Forelimb muscle (tissue), 1 donor: ENCODE data around the gene SMR3B. TPM values are rescaled to one million over a fixed set of nuclear protein-coding genes. Genes with fewer than 3 reads are reported as not detected.

Source experiments
- DNase-seq: peaks from one replicate; pipeline ENCODE4 v3.0.0-alpha.2; 2013; ENCODE audit warnings: low read depth
- polyA plus RNA-seq: library from polyadenylated mRNA; unstranded; fragments of 120-200 nt; gene quantifications from one replicate; pipeline ENCODE4 v1.2.1, GENCODE V29; 2013; ENCODE audit not compliant: insufficient read length

Gene SMR3B
- polyA plus RNA-seq: not detected

DNA sequence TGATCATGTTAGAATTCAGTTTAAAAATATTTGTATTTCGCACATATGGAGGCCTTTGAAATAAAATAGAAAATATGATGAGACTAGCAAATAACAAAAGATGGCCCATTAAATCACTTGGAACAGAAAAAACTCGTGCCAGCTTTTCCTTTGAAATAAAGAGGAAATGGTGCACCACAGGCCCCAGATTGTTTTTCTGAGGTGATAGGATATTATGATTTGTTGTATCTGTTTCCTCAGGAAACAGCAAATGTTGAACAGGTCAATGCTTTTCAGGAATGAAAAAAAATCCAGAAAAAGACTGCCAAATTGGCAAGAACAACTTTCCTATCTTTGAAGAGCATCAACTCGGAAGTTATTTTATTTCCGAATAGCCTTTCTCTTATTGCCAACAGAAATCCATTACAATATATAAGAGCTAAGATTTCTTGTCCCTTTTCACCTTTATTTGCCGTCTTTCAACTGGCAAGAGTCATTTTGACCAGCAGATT is at the start of gene SMR3B:
TSS of gene SMR3B (plus strand) at position 441 of the 491 bp plus-strand sequence. CDS start 1,380 bp downstream, outside the sequence.
- no peak for DNase-seq

- DNase-seq: no peak
Measured at GRCh38 chr4:70334681-70335080, 48.2 kb upstream of the SMR3B start, which contains the start of gene CABS1. Gene CABS1, plus strand, starts transcription at chr4:70334981. Its CDS starts 59 bp downstream, at chr4:70335040.

DNA sequence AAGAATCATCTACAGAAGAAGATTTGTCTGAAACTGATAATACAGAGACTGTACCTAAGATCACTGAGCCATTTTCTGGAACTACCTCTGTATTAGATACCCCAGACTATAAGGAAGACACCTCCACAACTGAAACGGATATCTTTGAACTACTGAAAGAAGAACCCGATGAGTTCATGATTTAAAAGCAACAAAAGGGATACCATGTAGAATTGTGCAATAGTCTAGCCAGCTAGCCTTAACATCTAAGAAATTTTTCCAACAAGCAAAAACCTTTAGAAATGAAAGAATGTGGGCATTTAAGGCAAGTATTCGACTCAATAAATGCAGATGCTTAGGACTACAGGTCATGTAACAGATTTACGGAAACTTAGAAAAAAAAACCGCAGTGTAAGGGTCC is 46.9 kb upstream of the SMR3B start:
- DNase-seq: no peak

- no peak for DNase-seq
Measured at GRCh38 chr4:70337886-70338420, 45.0 kb upstream of the SMR3B start.

- no peak for DNase-seq
Measured at GRCh38 chr4:70356185-70356584, 26.7 kb upstream of the SMR3B start.

- DNase-seq: no peak
Measured at GRCh38 chr4:70359115-70359661, 23.7 kb upstream of the SMR3B start.

DNA sequence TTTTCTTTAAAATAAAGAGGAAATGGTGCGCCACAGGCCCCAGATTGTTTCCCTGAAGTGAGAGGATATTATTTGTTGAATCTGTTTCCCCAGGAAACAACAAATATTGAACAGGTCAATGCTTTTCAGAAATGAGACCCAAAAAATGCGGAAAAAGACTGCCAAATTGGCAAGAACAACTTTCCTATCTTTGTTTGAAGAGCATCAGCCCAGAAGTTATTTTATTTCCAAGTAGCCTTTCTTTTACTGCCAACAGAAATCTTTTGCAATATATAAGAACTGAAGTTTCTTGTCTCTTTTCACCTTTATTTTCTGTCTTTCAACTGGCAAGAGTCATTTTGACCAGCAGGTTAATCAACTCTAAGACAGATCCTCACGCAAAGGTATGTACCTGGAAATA is 22.5 kb upstream of the SMR3B start, which contains the start of gene SMR3A:
TSS of gene SMR3A (plus strand) at position 301 of the 400 bp plus-strand sequence. CDS start 1,356 bp downstream, outside the sequence.
- DNase-seq: no peak

DNA sequence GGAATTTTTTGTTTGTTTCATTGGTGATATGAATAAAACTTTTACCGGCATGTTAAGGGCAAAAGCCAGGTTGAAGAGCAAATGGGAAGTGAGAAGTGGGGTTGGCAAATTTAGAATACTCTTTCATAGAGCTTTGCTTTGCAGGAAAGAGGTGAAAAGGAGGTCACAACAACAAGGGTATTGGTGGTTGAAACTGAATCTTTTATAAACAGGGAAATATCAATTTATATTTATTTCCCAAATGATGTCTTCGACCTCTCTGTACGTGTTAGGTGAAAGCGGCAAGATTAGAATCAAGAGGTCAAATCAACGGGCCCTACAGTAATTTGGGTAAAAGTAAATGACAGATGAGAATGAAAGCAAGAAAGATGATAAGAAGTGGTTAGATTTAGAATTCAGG is 18.9 kb upstream of the SMR3B start:
- no peak for DNase-seq

GRCh38 chr4:70365479-70365878 is 17.5 kb upstream of the SMR3B start:
- DNase-seq: no peak

- no peak for DNase-seq
Measured at GRCh38 chr4:70367813-70368212, 15.1 kb upstream of the SMR3B start.

- no peak for DNase-seq
Measured at GRCh38 chr4:70371987-70372386, 10.9 kb upstream of the SMR3B start.

GRCh38 chr4:70372760-70373159 is 10.2 kb upstream of the SMR3B start:
- no peak for DNase-seq

GRCh38 chr4:70380578-70380977 is 2.4 kb upstream of the SMR3B start:
- DNase-seq: no peak

GRCh38 chr4:70392057-70392776 is 9.3 kb downstream of the SMR3B start:
- no peak for DNase-seq

GRCh38 chr4:70397580-70397979 is 14.6 kb downstream of the SMR3B start, which contains the start of gene OPRPN:
Gene OPRPN, plus strand, starts transcription at chr4:70397940. Its CDS starts 1,346 bp downstream, at chr4:70399286.
- DNase-seq: no peak

DNA sequence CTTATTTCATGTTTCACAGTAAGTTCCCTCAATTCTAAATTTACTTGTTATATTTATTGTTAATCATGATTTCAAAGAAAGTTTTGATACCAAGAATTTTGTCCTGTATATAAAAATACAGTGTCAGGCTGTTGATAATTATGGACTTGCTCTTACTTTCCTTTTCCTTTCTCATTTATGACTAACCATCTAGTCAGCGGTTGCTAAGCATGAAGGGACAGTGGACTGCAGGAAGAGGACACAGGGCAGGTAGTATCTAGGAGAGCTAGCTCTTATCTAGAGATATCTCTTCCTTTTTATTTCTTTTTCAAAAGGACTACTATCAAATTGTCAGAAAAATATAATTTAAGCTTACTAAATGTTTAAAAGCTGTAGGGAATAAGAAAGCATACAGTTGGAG is 16.4 kb downstream of the SMR3B start:
- DNase-seq: no peak

DNA sequence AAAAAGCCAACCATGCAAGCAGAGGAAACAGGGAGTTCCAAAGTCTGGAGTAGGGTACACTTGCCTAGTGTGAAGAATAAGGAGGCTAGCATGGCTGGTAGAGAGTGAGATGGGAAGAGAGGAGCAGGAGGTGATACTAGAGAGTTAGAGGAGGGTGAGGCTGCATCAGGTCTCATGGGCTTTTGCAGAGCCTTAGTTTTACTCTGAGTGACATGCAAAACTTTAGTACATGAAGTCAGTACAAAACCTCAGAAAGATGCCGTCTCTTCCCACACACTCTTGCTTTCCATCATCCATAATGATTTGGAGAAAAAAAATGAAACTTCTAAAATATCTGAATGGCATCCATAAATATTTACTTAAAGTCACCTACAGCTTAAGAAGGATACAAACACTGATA is 19.8 kb downstream of the SMR3B start:
- DNase-seq: no peak

- DNase-seq: no peak
Measured at GRCh38 chr4:70405765-70406164, 22.8 kb downstream of the SMR3B start.

DNA sequence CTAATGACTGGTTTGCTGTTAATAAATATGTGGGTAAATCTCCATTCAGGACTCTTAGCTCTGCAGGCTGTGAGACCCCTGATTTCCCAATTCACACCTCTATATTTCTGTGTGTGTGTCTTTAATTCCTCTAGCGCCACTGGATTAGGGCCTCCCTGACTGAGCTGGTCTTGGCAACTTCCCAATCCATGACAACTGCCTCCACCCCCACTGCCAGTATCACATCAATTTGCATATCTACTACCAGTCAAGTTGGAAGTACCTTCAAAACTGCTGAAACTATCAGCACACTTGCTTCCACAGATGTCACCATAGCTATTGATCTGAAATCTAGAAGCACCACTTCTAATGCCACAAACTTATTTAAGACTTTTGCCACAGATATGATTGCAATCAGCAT is 42.4 kb downstream of the SMR3B start:
- no peak for DNase-seq

DNA sequence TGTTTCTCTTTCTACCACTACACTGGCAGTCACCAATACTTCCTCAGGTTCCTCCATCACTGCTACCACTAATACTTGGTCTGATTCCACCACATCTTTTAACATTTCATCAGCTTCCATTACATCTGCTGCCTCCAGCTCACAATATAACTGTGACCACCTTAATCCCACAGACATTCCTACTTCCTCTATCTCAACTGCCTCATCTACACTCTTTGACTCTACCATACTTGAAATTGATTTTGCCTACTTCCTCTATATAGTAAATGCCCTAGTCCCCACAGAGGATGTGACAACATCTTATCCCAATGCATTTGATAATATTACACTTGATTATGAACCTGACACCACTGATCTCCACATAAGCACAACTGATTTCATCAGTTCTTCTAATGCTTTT is 43.9 kb downstream of the SMR3B start:
- DNase-seq: no peak

GRCh38 chr4:70437197-70437596 is 54.3 kb downstream of the SMR3B start:
- DNase-seq: no peak
